ENCODE data around the gene ZYX. TPM values are rescaled to one million over a fixed set of nuclear protein-coding genes. Genes with fewer than 3 reads are reported as not detected.
A peak's percentile ranks its signal among the peaks of the same experiment; 100 is the strongest.

The ZYX gene
- total RNA-seq, 3 donors from 2014 or later: 49.0 to 203 (median 109) TPM

- H3K4me3 ChIP-seq: no peak overlapping the region
- DNase-seq: no peak
- no peaks in the 10 kb centered on the region for H3K36me3 ChIP-seq (ENCODE audit: low read depth)
- intact Hi-C loops (cut with DNase I, micrococcal nuclease): no loop called here
- H3K9me3 ChIP-seq: no peaks in the 10 kb centered on the region
- TF ChIP-seq CTCF (IDR thresholded peaks at IDR 0.05): no peak
- ATAC-seq: no peak
- no peaks in the 10 kb centered on the region for H3K4me1 ChIP-seq (ENCODE audit: low read depth)
Measured at GRCh38 chr7:143354376-143354775, 26.8 kb upstream of the ZYX start.

GRCh38 chr7:143354965-143355364, 26.2 kb upstream of the ZYX start:
- no peak overlapping the region for H3K4me3 ChIP-seq
- ATAC-seq: peak; percentile 12
- no peak for DNase-seq
- H3K9me3 ChIP-seq: no peaks in the 10 kb centered on the region
- intact Hi-C loops (cut with DNase I, micrococcal nuclease): no loop called here
- no peaks in the 10 kb centered on the region for H3K4me1 ChIP-seq (ENCODE audit: low read depth)
- no peak for TF ChIP-seq CTCF (IDR thresholded peaks at IDR 0.05)
- H3K36me3 ChIP-seq (ENCODE audit: low read depth): no peaks in the 10 kb centered on the region

GRCh38 chr7:143355450-143356385, 25.4 kb upstream of the ZYX start:
- ATAC-seq: no peak
- intact Hi-C loops (cut with DNase I, micrococcal nuclease): no loop called here
- no peak for TF ChIP-seq CTCF (IDR thresholded peaks at IDR 0.05)
- H3K9me3 ChIP-seq: no peaks in the 10 kb centered on the region
- H3K4me3 ChIP-seq: no peak overlapping the region
- no peaks in the 10 kb centered on the region for H3K36me3 ChIP-seq (ENCODE audit: low read depth)
- DNase-seq: no peak
- no peaks in the 10 kb centered on the region for H3K4me1 ChIP-seq (ENCODE audit: low read depth)

GRCh38 chr7:143356414-143357050, 24.6 kb upstream of the ZYX start:
- intact Hi-C loops (cut with DNase I, micrococcal nuclease): no loop called here
- no peaks in the 10 kb centered on the region for H3K4me1 ChIP-seq (ENCODE audit: low read depth)
- DNase-seq (no peak), ATAC-seq (no peak)
- no peak overlapping the region for H3K4me3 ChIP-seq
- TF ChIP-seq CTCF (IDR thresholded peaks at IDR 0.05): no peak
- no peaks in the 10 kb centered on the region for H3K9me3 ChIP-seq
- H3K36me3 ChIP-seq (ENCODE audit: low read depth): no peaks in the 10 kb centered on the region

- intact Hi-C loops (cut with DNase I, micrococcal nuclease): no loop called here
- Histone ChIP-seq H3K4me1 (ENCODE audit: low read depth) (peaks cover 6% of the 10 kb centered on the region), H3K9me3 (no peaks in the 10 kb centered on the region), H3K36me3 (ENCODE audit: low read depth) (no peaks in the 10 kb centered on the region), H3K4me3 (no peak overlapping the region)
- no peak for DNase-seq
- no peak for TF ChIP-seq CTCF (IDR thresholded peaks at IDR 0.05)
- no peak for ATAC-seq
Measured at GRCh38 chr7:143358626-143359025, 22.5 kb upstream of the ZYX start.
